HepG2 (cell line): Measurements from ENCODE around the gene PHF3. TPM values are rescaled to one million over a fixed set of nuclear protein-coding genes. Genes with fewer than 3 reads are reported as not detected.
A peak's percentile ranks its signal among the peaks of the same experiment; 100 is the strongest.

Experiments used
- HHEX ChIP-seq: IDR thresholded peaks from 2 replicates; pipeline ENCODE4 v1.6.1; 2016; ENCODE audit warnings: control low read depth
- MTA3 ChIP-seq: sonication (generic); formaldehyde crosslinking; IDR thresholded peaks from 2 replicates; pipeline ENCODE4 v1.4.0; 2020; ENCODE audit warnings: missing genetic modification reagents
- MYNN ChIP-seq: sonication (generic); formaldehyde crosslinking; IDR thresholded peaks from 2 replicates; pipeline ENCODE4 v1.4.0; 2020; ENCODE audit warnings: mild to moderate bottlenecking, low read depth, missing genetic modification reagents
- NBN ChIP-seq: fragments of 450-650 bp; conservative IDR thresholded peaks from 2 replicates; pipeline ENCODE4 v1.6.1; 2017
- PHB2 ChIP-seq: fragments of 450-650 bp; IDR thresholded peaks from 2 replicates; pipeline ENCODE4 v1.6.1; 2018; ENCODE audit not compliant: partially characterized antibody
- REST ChIP-seq, 2 experiments: IDR thresholded peaks; 2 replicates each; pipeline ENCODE4 v1.6.1; 2011 to 2012; ENCODE audit warnings: low read length in 2 of 2, borderline replicate concordance in 1 of 2, low read depth in 1 of 2, mild to moderate bottlenecking in 1 of 2, moderate library complexity in 1 of 2
- RNF2 ChIP-seq: fragments of 450-650 bp; conservative IDR thresholded peaks from 2 replicates; pipeline ENCODE4 v1.6.1; 2016; ENCODE audit warnings: low read depth
- TAF1 ChIP-seq: sonication (generic); formaldehyde crosslinking; IDR thresholded peaks from 2 replicates; pipeline ENCODE4 v1.4.0; 2020; ENCODE audit warnings: missing genetic modification reagents
- TFDP2 ChIP-seq: sonication (generic); formaldehyde crosslinking; IDR thresholded peaks from 2 replicates; pipeline ENCODE4 v1.4.0; 2020; ENCODE audit warnings: missing genetic modification reagents
- ZC3H13 ChIP-seq: sonication (generic); formaldehyde crosslinking; IDR thresholded peaks from 2 replicates; pipeline ENCODE4 v1.8.1; 2023; ENCODE audit warnings: mild to moderate bottlenecking, missing genetic modification reagents, moderate library complexity
- ZNF263 ChIP-seq: sonication (generic); formaldehyde crosslinking; IDR thresholded peaks from 2 replicates; pipeline ENCODE4 v1.4.0; 2020; ENCODE audit warnings: missing genetic modification reagents
- ZNF512B ChIP-seq: sonication (generic); formaldehyde crosslinking; IDR thresholded peaks from 2 replicates; pipeline ENCODE4 v1.5.1; 2020; ENCODE audit warnings: missing genetic modification reagents, mild to moderate bottlenecking, borderline replicate concordance
- ZNF550 ChIP-seq: sonication (generic); formaldehyde crosslinking; IDR thresholded peaks from 2 replicates; pipeline ENCODE4 v1.4.0; 2020; ENCODE audit warnings: mild to moderate bottlenecking, missing genetic modification reagents, borderline replicate concordance
- ZNF704 ChIP-seq: sonication (generic); formaldehyde crosslinking; IDR thresholded peaks from 2 replicates; pipeline ENCODE4 v1.8.1; 2023; ENCODE audit warnings: mild to moderate bottlenecking, inconsistent platforms, moderate library complexity, missing genetic modification reagents, borderline replicate concordance
- ZNF709 ChIP-seq: sonication (generic); formaldehyde crosslinking; IDR thresholded peaks from 2 replicates; pipeline ENCODE4 v1.5.0; 2020; ENCODE audit warnings: mild to moderate bottlenecking, missing genetic modification reagents
- ZNF772 ChIP-seq: sonication (generic); formaldehyde crosslinking; IDR thresholded peaks from 2 replicates; pipeline ENCODE4 v1.5.0; 2020; ENCODE audit warnings: mild to moderate bottlenecking, missing genetic modification reagents
- polyA plus RNA-seq, 8 experiments: library from polyadenylated mRNA; depleted of rRNA in 3 of 8; stranded (reverse) in 7 of 8; unstranded in 1 of 8; fragments of >200 nt; fragmentation: Illumina TruSeq in 4 of 8; extraction: Trizol in 4 of 8; gene quantifications; 2 replicates each; pipeline versions ENCODE4 v1.2.1 to v1.2.3, GENCODE V29; 2011 to 2016; ENCODE audit warnings: low read depth in 4 of 8, missing spikeins in 1 of 8, mixed read lengths in 1 of 8; ENCODE audit not compliant: insufficient read depth in 1 of 8
- total RNA-seq, 5 experiments: library from RNA; depleted of rRNA; stranded (reverse); fragments of >200 nt; fragmentation: Illumina TruSeq; extraction: Trizol; gene quantifications; 2 replicates each; pipeline ENCODE4 v1.2.3, GENCODE V29; 2016; ENCODE audit warnings: low read depth in 1 of 5
- TF ChIP-seq, protein P1 (sequence below): sonication (generic); formaldehyde crosslinking; IDR thresholded peaks from 2 replicates; pipeline ENCODE4 v1.5.0; 2020; ENCODE audit warnings: mild to moderate bottlenecking, missing genetic modification reagents

Gene PHF3
- total and polyA plus RNA-seq, 2 of the 13 experiments (the other 11 are each of a cell fraction or from before 2014, with no cell fraction given), result 19.8 to 70.4 TPM

- TF ChIP-seq ZNF704 (CRISPR knock-in tag) (peak; percentile 98; the same call in 1 of the 2 replicates), ZC3H13 (peak; percentile 98), MYNN (CRISPR knock-in tag) (peak; percentile 86; the same call in 1 of the 2 replicates), ZNF772 (CRISPR knock-in tag) (peak; percentile 97), RNF2 (peak; percentile 97), TAF1 (peak; percentile 92), ZNF709 (CRISPR knock-in tag) (peak; percentile 99), HHEX (CRISPR knock-in tag) (no peak), ZNF550 (peak; percentile 94), REST (IDR thresholded peaks at IDR 0.05; ENCODE audit: borderline replicate concordance in 1 of 2, low read depth in 1 of 2, low read length in 2 of 2) (peak in 1 of 2 experiments; percentile 10; a peak in 2 of 4 replicates), ZNF263 (CRISPR knock-in tag) (peak; percentile 68), NBN (no peak), TFDP2 (CRISPR knock-in tag) (peak; percentile 94), ZNF512B (CRISPR knock-in tag) (0 out of 2 replicates have a peak, but pooled peaks have one; percentile 64), PHB2 (no peak), MTA3 (CRISPR knock-in tag) (no peak)
- TF ChIP-seq, protein P1, sequence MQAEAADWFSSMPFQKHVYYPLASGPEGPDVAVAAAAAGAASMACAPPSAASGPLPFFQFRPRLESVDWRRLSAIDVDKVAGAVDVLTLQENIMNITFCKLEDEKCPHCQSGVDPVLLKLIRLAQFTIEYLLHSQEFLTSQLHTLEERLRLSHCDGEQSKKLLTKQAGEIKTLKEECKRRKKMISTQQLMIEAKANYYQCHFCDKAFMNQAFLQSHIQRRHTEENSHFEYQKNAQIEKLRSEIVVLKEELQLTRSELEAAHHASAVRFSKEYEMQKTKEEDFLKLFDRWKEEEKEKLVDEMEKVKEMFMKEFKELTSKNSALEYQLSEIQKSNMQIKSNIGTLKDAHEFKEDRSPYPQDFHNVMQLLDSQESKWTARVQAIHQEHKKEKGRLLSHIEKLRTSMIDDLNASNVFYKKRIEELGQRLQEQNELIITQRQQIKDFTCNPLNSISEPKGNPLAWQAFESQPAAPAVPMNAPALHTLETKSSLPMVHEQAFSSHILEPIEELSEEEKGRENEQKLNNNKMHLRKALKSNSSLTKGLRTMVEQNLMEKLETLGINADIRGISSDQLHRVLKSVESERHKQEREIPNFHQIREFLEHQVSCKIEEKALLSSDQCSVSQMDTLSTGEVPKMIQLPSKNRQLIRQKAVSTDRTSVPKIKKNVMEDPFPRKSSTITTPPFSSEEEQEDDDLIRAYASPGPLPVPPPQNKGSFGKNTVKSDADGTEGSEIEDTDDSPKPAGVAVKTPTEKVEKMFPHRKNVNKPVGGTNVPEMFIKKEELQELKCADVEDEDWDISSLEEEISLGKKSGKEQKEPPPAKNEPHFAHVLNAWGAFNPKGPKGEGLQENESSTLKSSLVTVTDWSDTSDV (CRISPR knock-in tag), result peak; percentile 97
These were observed at the start of gene PHF3 (continued) for GRCh38 chr6:63635588-63636517.
